Measurements from ENCODE around the gene NCOA5.

DNA sequence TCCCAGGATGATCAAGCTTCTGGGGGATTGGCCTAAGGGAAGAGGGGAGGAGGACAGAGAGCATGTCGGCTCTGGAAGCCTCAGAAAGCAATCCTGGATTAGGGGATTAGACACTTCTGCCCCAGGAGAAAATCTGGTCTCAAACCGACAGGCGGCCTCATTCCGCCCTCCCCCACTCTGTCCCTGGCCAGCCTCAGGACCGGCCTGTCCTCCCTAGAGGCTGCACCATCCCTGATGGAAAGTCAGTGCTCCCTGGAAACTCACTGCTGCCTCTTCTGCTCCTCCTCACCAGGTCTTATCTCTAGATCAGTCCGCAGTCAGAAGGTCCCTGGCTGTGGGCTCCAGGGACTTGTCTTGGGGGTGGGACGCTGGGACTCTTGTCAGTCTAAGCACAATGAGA lies 61.7 kb downstream of the NCOA5 start:
- TF ChIP-seq, protein P1, sequence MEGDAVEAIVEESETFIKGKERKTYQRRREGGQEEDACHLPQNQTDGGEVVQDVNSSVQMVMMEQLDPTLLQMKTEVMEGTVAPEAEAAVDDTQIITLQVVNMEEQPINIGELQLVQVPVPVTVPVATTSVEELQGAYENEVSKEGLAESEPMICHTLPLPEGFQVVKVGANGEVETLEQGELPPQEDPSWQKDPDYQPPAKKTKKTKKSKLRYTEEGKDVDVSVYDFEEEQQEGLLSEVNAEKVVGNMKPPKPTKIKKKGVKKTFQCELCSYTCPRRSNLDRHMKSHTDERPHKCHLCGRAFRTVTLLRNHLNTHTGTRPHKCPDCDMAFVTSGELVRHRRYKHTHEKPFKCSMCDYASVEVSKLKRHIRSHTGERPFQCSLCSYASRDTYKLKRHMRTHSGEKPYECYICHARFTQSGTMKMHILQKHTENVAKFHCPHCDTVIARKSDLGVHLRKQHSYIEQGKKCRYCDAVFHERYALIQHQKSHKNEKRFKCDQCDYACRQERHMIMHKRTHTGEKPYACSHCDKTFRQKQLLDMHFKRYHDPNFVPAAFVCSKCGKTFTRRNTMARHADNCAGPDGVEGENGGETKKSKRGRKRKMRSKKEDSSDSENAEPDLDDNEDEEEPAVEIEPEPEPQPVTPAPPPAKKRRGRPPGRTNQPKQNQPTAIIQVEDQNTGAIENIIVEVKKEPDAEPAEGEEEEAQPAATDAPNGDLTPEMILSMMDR (IDR thresholded peaks at IDR 0.05): no peak
- TF ChIP-seq POLR2A (IDR thresholded peaks at IDR 0.05; ENCODE audit: low read depth): no peak
